GM19463 (cell line): ENCODE measurements around the gene NRAP.
A peak's percentile ranks its signal among the peaks of the same experiment; 100 is the strongest.
"Not testable (repeated sequence)": the region's sequence is repeated elsewhere in the genome, so short reads cannot be mapped to it uniquely, and the experiment has no call there.

ENCODE experiments used
- ATAC-seq: cut with Tn5 transposase; IDR thresholded peaks from one replicate; pipeline ENCODE4 v1.9.1; 2021; ENCODE audit warnings: mild to moderate bottlenecking, moderate library complexity; ENCODE audit not compliant: unreplicated experiment

Gene NRAP

DNA sequence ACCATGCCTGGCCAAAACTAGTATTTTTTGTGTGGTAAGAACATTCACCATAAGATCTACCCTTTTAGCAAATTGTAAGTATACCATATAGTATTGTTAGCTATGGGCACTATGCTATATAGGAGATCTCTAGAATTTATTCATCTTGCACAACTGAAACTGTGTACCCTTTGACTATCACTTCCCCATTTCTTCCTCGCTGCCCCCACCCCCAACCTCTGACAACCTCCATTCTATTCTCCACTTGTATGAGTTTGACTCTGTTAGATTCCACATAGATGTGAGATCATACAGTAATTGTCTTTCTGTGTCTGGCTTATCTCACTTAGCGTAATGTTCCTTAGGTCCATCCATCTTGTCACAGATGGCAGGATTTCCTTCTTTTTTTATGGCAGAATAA is 19.5 kb upstream of the NRAP start:
- ATAC-seq = no peak

GRCh38 chr10:113681533-113682470 is 18.0 kb upstream of the NRAP start:
- ATAC-seq = peak; percentile 51

GRCh38 chr10:113680190-113681111 is 16.6 kb upstream of the NRAP start:
- ATAC-seq = peak; percentile 35

GRCh38 chr10:113679463-113680189 is 15.8 kb upstream of the NRAP start, which contains the start of gene CASP7:
Gene CASP7, plus strand, starts transcription at chr10:113679912. Its CDS starts 17,582 bp downstream, at chr10:113697494.
- peak; percentile 61 for ATAC-seq

- peak; percentile 63 for ATAC-seq
Observed at GRCh38 chr10:113666682-113667252, 2.9 kb upstream of the NRAP start.

GRCh38 chr10:113665806-113666354 is 2.0 kb upstream of the NRAP start:
- no peak for ATAC-seq

DNA sequence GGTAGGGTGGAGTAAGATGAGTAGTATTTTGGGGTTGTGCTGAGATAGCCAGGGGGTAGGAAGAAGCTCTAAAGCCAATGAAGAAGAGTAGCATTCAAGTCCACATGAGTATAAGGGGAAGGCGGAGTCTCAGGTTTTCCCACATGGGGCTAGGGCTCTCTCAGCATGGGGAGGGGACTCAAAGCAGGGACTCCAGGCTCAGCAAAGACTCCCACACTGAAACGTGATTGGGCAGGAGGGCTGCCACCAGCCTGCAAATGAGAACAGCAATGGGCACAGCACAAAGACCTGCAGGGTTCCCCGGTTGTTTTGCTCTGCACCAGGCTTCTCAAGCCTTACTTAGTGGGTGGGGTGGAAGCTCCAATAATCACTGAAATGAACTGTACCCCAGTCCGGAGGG is 1.5 kb upstream of the NRAP start:
- ATAC-seq = no peak

DNA sequence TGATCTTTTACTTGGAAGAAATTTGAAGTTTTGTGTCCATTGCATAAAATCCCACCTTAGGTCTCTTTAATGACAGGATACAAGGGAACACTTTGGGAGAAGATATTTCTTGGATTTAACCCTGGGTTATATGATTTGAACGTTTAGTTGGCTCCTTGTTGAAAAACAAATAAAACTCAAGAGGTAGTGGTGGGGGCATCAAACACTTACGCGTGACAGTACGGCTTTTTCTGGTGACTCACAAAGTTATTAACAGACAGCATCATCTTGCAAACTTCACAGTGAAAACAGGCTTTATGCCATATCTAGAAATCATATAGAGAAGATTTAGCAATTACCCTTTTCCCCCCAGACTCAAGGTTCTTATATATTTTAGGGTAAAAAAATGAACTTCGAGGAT is 699 bp downstream of the NRAP start:
- ATAC-seq = no peak

- ATAC-seq = no peak
Observed at GRCh38 chr10:113661332-113661731, 2.5 kb downstream of the NRAP start.

DNA sequence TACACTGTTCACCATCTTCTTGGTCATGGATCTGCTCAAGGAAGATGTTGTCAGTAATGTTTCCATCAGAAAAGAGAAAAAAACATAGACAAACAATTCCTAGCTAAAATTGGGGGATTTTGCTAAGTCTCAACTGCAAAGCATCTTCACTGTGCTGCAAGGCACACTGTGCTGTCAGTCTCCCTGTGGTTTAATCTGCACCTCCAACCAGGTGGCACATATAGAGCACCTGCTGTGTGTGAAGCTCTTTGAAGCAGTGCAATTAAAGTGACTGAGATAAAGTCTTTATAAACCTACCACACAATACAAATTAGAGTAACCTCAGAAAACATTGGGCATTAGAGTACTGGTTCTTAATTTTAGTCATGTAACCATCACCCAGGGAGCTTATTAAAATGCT is 6.3 kb downstream of the NRAP start:
- ATAC-seq = no peak

GRCh38 chr10:113656896-113657295 is 6.9 kb downstream of the NRAP start:
- ATAC-seq = no peak

DNA sequence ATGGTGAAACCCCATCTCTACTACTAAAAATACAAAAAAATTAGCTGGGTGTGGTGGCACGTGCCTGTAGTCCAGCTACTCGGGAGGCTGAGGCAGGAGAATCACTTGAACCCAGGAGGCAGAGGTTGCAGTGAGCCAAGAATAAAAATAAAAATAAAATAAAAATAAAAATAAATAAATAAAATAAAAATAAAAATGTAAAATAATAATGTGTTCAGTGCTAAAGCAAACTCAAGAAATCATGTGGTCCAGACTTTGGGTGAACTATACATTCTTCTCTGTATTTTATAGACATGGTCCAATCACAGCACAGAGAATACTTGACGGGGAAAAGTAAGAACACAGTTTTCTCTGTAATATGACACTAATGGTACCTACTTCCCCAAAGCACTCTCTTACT is 11.4 kb downstream of the NRAP start:
- ATAC-seq = not testable (repeated sequence)

DNA sequence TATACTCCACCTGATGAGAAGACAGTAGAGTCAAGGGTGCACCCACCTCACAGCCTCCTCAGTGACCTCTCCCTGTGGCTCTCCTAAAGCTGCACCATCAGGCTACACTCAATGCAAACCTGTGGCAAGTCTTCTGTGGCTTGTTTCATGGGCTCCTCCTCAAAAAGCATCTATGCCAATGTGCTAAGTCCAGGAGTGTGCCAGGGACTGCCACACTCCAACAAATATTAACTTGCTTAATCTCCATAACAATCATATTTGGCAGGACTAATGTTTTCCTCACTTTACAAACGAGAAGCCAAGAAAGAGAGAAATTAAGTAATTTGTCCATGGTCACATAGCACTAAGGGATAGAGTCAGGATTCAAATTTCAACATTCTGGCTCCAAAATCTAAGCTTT is 11.9 kb downstream of the NRAP start:
- ATAC-seq = no peak

- no peak for ATAC-seq
Observed at GRCh38 chr10:113651021-113651420, 12.8 kb downstream of the NRAP start.

DNA sequence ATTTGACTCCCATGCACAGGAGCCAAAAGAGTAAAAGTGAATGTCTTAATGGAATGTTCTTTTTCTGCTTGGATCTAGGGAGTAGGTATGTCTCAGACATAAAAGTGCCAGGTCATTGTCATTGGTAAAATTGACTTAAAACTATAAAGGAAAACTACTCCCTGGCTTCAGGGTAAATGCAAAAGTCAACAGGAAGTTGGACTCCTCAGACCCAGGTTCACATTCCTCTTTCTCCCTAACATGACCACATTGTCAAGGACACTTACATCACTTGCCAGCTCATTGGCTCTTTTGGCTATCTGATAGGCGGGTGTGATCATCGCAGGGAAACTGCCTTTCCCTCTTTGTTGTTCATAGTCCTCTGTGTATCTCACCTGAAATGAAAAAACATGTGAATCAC is 13.7 kb downstream of the NRAP start:
- no peak for ATAC-seq

GRCh38 chr10:113648478-113648877 is 15.4 kb downstream of the NRAP start:
- ATAC-seq = no peak

DNA sequence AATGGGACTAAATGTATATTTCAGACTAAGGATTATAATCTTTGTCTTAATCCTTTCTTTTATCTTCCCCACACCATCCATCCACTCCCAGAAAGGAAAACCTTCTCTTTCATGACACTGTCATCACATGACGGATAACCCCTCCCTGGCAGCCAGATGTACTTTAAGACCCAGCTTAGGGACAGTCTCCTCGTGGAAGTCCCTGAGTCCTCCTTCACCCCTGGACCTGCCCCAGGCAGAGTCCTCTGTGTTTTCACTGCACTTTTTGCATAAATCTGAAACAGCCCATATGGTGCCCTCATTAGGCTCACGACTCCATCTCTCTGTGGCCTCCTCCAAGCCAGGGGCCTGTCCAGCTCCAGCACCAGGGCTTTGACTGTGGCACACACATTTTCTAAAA is 16.0 kb downstream of the NRAP start:
- no peak for ATAC-seq

DNA sequence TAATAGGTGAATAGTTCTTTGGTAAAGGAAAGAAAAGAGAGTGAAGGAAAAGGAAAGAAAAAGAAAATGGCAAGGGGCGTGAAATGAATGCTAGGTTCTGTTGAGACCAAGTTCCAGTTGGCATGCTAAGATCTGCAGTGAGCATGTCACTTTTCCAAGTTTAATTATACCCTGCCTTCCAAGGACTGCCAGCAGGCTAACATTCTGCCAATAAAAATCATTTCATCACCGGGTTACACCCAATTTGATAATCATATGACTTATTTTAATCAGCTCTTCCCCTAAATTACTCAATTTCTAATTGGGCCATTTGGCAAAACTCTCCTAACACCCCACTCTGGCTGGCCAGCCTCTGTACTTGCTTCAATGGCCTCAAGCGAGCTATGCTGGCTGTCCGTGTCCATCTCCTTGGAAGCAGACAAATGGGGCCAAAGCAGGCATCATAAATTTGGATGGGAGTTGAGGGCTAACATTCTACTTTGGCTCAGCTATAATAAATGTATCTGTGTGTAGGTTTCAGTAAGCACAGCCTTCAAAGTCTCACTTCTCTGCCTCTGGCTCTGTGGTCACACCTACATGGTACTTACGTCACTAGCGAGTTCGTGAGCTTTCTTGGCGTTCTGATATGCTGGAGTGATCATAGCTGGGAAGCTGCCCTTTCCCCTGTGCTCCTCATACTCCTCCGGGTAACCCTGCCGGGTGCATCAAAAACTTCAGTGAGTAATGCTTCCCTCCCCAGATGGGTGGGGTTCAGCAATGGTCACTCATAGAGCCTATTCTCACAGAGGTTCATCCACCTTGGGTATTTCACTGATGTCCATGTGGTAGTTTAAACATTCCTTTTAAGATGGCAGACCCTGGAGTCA is 17.3 kb downstream of the NRAP start:
- ATAC-seq = no peak
